Fibroblast of the aortic adventitia (primary cell): Measurements from ENCODE around the gene TNFRSF18. TPM values are rescaled to one million over a fixed set of nuclear protein-coding genes. Genes with fewer than 3 reads are reported as not detected.
"Not testable (repeated sequence)": the region's sequence is repeated elsewhere in the genome, so short reads cannot be mapped to it uniquely, and the experiment has no call there.

Source experiments
- DNase-seq: peaks from one replicate; pipeline ENCODE4 v3.0.0-alpha.2; 2010; ENCODE audit warnings: low read depth
- H3K4me3 ChIP-seq: 2 replicates; pipeline ENCODE4 v1.5.1; 2011; ENCODE audit warnings: low read depth, mild to moderate bottlenecking, control low read depth, low read length, moderate library complexity
- CTCF ChIP-seq: IDR thresholded peaks from 2 replicates; pipeline ENCODE4 v1.5.1; 2011; ENCODE audit warnings: mild to moderate bottlenecking, low read length, control low read depth, inconsistent platforms; ENCODE audit not compliant: insufficient read depth
- total RNA-seq: library from RNA; depleted of rRNA; stranded (reverse); fragments of >200 nt; gene quantifications from 2 replicates; pipeline ENCODE4 v1.2.3, GENCODE V29; 2012; ENCODE audit warnings: low replicate concordance

The TNFRSF18 gene
- total RNA-seq, 1 donor = not detected

- no peak for TF ChIP-seq CTCF
- no peak for DNase-seq
- H3K4me3 ChIP-seq = no peak overlapping the region
These were observed 27.5 kb downstream of the TNFRSF18 start for GRCh38 chr1:1178794-1179331.

- DNase-seq = no peak
- no peak for TF ChIP-seq CTCF
These were observed 28.8 kb downstream of the TNFRSF18 start for GRCh38 chr1:1177452-1178206.

GRCh38 chr1:1176931-1177330, 29.5 kb downstream of the TNFRSF18 start:
- no peak overlapping the region for H3K4me3 ChIP-seq
- no peak for DNase-seq
- TF ChIP-seq CTCF = no peak

More at GRCh38 chr1:1177452-1178206, 28.8 kb downstream of the TNFRSF18 start:
- H3K4me3 ChIP-seq = no peak overlapping the region

GRCh38 chr1:1176063-1176761, 30.2 kb downstream of the TNFRSF18 start:
- not testable (repeated sequence) for DNase-seq

GRCh38 chr1:1175221-1176062, 30.9 kb downstream of the TNFRSF18 start:
- no peak overlapping the region for H3K4me3 ChIP-seq
- no peak for DNase-seq
- TF ChIP-seq CTCF = no peak

More at GRCh38 chr1:1176063-1176761, 30.2 kb downstream of the TNFRSF18 start:
- not testable (repeated sequence) for H3K4me3 ChIP-seq

- no peak for TF ChIP-seq CTCF
- no peak within 1 kb of the TSS for H3K4me3 ChIP-seq
- DNase-seq = no peak
These were observed 32.5 kb downstream of the TNFRSF18 start, which contains the start of gene TTLL10 for GRCh38 chr1:1173793-1174415. TSS of gene TTLL10 (plus strand) at chr1:1173880. CDS start at chr1:1179216, 5,336 bp downstream.
